ENCODE data around the gene FAM111A. TPM values are rescaled to one million over a fixed set of nuclear protein-coding genes. Genes with fewer than 3 reads are reported as not detected.

The FAM111A gene
- total RNA-seq, 2 donors from 2014 or later, result 25.0 to 27.8 TPM

GRCh38 chr11:59191095-59191494 is 48.4 kb downstream of the FAM111A start:
- ATAC-seq (peak; percentile 72), DNase-seq (peak; percentile 47 to 71)
- intact Hi-C loops (cut with DNase I, micrococcal nuclease), result no loop called here

- ATAC-seq (peak; percentile 47), DNase-seq (no peak)
- intact Hi-C loops (cut with DNase I, micrococcal nuclease), result no loop called here
Observed at GRCh38 chr11:59191890-59192289, 49.2 kb downstream of the FAM111A start.

- no peak for ATAC-seq
- intact Hi-C loops (cut with DNase I, micrococcal nuclease), result no loop called here
- DNase-seq, result no peak
Observed at GRCh38 chr11:59192446-59193020, 49.9 kb downstream of the FAM111A start.

- no peak for ATAC-seq
Observed at GRCh38 chr11:59193587-59194130, 51.0 kb downstream of the FAM111A start.

GRCh38 chr11:59195586-59195985 is 52.9 kb downstream of the FAM111A start:
- intact Hi-C loops (cut with DNase I, micrococcal nuclease), result no loop called here
- DNase-seq, result no peak
- no peak for ATAC-seq

More at GRCh38 chr11:59193587-59194130, 51.0 kb downstream of the FAM111A start:
- DNase-seq, result no peak
- intact Hi-C loops (cut with DNase I, micrococcal nuclease), result no loop called here

- intact Hi-C loops (cut with DNase I, micrococcal nuclease), result no loop called here
- ATAC-seq, result no peak
- DNase-seq, result no peak
Observed at GRCh38 chr11:59196777-59197176, 54.1 kb downstream of the FAM111A start.

- intact Hi-C loops (cut with DNase I, micrococcal nuclease), result no loop called here
- ATAC-seq (peak; percentile 35), DNase-seq (no peak)
Observed at GRCh38 chr11:59197991-59198390, 55.3 kb downstream of the FAM111A start.

GRCh38 chr11:59198726-59199125 is 56.1 kb downstream of the FAM111A start:
- ATAC-seq (no peak), DNase-seq (no peak)
- intact Hi-C loops (cut with DNase I, micrococcal nuclease), result no loop called here

- intact Hi-C loops (cut with DNase I, micrococcal nuclease), result no loop called here
- DNase-seq (no peak), ATAC-seq (no peak)
Observed at GRCh38 chr11:59199546-59200422, 57.1 kb downstream of the FAM111A start.

GRCh38 chr11:59200423-59200746 is 57.7 kb downstream of the FAM111A start:
- DNase-seq (no peak), ATAC-seq (no peak)
- intact Hi-C loops (cut with DNase I, micrococcal nuclease), result no loop called here

GRCh38 chr11:59201353-59201752 is 58.7 kb downstream of the FAM111A start:
- intact Hi-C loops (cut with DNase I, micrococcal nuclease), result no loop called here
- DNase-seq, result no peak
- peak; percentile 80 for ATAC-seq

Other genes with a start within 250 kb of the FAM111A start
- under 1 TPM; 0.25 to 0.34 TPM for gene GLYATL1, start 203.4 kb upstream of the FAM111A start, total RNA-seq
- gene GLYATL1B, start 56.5 kb upstream of the FAM111A start, total RNA-seq, result not detected
- gene FAM111B, start 35.6 kb upstream of the FAM111A start, total RNA-seq, result 1 to 10 TPM; 2.3 to 5.7 TPM
- gene DTX4, start 29.3 kb downstream of the FAM111A start, total RNA-seq, result 10 to 100 TPM; 58.4 to 62.4 TPM
- 10 to 100 TPM in 1 of 2 donors, 1 to 10 TPM in 1; 5.0 to 24.2 TPM for gene MPEG1, start 70.1 kb downstream of the FAM111A start, total RNA-seq
- not detected for gene OR5AN1, start 216.0 kb downstream of the FAM111A start, total RNA-seq

All from left colon (tissue), 2 donors.